Cerebellar nuclear complex (tissue), 1 donor: ENCODE measurements around the gene CDKN1B.
A peak's percentile ranks its signal among the peaks of the same experiment; 100 is the strongest.

ENCODE experiments used
- DNase-seq, 2 experiments: peaks; one replicate each; lab custom pipeline; 2025; lab: John Stamatoyannopoulos, UW

CDKN1B gene

DNA sequence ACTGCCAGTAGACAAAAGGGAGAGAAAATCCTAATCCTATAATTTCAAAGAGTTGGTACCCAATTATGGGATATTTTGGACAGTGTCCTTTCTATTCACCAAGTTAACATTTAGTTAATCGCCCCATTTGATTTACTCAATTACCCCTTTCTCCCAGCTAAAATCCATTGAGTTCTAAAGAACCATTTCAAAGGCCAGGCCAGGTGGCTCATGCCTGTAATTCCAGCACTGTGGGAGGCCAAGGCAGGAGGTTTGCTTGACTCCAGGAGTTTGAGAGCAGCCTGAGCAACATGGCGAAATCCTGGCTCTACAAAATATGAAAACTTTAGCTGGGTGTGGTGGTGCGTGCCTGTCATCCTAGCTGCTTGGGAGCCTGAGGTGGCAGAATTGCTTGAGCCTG is 15.7 kb upstream of the CDKN1B start:
- no peak for DNase-seq

DNA sequence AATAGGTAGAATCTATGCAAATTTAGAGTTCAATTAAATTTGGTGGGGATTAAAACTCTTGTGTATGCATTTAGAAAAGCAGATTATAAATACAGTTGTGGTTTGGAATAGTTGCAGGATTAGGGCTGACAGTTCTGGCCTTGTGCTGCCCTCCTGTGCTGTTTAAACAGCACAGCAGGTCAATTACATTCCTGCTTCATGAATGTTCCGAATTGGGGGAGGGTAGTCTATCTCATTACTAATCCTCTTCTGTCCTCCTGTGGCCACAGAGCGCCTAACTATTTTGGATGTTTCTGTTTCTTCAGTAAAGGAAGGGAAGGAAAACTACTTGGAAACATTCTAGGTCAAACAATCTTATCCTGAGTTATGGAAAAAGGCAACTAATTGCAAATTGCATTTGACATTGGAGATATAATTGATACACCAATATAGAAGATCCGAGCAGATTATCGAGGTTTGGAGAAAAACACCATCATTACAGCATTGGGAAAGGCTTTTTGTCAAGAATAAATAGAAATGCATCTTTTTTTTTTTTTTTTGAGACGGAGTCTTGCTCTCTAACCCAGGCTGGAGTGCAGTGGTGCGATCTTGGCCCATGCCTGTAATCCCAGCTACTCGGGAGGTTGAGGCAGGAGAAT is 12.5 kb upstream of the CDKN1B start:
- peak; percentile 57 to 85 for DNase-seq

DNA sequence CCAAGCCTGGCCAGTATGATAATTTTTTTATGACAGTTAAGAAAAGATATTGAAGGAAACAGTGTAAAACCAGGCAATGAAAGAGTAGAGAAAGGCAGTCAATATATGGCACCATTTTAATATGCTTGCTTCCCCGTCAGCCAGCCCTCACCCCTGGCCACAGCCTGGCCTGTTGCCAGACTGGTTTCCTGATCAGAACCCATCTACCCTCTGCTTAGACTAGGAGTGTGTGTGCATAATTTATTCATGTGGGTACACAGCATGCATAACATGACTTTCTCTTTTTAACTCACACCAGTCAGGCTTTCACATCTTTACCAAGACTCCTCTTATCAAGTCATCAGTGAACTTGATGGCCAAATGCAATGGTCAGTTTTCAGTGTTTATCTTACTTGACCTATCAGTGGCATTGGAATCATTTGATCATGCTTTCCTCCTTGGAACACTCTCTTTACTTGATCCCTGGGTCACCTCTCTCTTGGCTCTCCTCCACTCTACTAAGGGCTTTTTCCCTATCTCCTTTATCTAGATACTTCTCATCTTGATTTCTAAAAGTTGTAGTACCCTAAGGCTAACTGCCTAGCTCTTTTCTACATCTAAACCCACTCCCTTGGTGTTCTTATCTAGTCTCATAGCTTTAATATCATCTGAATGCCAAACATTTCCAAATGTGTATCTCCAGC is 11.2 kb upstream of the CDKN1B start:
- no peak for DNase-seq

DNA sequence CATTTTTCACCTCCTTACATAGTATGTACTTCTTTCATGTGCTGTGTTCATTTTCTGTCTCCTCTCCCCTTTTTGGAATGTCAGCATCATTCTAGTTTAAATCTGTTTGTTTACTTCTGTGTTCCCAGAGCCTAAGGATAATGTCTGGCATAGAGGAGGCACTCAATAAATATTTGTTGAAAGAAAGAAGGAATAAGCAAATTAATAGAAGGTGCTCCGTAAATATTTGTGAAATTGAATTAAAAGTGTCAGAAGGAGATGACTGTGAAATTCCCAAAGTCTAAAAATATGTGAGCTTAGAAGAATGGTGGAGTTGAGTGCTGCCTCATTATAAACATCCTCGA is 3.3 kb upstream of the CDKN1B start:
- peak in 1 of 2 experiments; percentile 41 for DNase-seq

DNA sequence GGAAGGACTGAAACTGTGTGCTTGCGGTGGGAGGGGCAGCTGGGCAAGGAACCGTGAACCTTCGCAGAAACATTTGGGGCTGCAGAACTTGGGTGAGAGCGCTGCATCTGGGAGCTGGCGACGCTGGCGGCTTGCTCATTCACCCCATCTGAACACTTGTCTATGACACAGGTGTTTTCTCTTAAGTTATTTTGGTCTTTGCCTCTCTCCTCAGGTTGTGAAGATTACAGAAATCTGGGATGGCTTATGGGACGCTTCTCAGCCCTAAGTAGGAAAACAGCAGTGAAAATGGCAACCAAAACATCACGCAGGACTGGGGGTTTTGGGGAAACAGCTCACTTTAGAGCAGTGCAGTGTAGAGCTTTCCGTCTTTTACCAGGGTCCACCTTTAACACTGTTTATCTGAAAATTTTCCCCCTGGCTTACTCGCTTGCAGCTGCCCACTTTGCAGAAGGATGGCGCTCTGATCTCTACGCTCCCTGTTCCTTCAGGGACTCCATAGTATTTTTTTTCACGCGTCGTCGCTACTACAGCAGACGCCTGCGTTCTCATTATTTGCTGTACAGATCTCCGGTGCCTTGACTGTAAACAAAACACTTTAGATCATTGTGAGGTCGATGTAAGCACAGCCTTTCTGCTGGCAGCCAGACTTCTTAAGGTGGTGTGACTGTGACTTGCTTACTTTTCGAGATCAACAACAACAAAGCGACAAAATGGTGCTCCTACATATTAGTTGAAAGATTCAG is 2.7 kb upstream of the CDKN1B start:
- no peak for DNase-seq

DNA sequence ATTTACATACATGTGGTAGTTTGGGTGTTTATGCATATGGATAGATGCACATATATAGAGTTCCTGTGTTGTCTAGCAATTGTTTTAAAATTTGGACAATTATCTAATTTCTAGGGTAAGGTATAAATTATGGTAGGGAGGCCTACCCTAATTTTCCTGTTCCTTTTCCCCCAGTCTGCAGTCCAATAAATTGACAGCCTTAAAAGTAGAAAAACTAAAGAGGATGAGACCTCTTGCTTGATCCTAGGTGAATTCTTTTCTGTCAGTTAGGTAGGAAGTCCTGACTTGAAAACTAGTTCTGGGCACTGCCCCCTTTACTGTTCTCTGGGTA is 2.1 kb upstream of the CDKN1B start:
- no peak for DNase-seq

DNA sequence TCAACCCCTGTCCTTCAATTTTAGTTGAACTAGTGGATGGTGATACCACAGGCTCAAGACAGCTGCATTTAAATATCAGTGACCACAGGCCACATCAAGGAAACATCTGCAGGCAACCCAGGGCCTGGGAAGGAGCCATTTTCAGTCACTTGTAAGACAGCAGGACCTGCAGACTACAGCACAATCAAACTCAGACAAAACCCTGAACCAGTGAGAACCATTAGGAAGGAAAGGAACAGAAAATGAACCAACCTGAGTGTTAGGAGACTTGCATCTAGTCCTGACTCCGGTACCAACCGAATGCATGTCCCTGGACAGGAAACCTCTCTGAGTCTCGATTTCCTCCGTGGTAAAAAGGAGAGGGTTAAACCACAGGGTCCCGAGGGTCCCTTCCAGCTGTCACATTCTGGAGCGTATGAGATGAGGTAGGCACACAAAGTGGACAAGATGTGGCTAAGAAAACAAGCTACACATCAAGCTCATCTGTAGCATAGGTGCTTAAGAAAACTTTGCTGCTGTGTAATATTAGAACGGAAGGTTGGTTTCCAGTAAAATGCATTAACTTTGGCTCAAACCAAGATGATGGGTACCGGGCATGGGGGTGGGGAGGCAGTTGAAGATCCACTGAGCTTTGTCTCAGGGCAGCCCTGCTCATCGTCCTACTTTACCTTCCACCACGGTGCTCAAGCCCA is 1.6 kb upstream of the CDKN1B start:
- DNase-seq, result no peak

DNA sequence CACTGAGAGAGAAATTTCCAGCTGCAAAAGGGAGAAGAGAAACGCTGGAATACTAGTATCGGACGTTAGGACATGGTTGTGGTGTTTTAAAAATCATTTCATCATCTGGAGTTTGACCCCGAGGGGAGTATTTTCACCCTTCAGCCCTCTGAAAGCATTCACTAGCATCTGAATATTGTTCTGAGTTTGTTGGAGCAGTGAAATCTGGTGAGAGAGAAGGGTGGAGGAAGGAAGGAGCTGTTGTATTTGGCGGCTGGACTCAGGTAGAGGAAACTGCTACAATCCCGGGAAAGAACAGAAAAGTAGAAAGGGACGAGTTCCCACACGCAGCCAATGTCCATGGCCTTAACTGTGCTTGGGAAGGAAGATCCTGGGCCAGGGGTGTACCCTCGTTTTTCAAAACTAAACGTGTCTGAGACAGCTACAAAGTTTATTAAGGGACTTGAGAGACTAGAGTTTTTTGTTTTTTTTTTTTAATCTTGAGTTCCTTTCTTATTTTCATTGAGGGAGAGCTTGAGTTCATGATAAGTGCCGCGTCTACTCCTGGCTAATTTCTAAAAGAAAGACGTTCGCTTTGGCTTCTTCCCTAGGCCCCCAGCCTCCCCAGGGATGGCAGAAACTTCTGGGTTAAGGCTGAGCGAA is 896 bp upstream of the CDKN1B start:
- DNase-seq, result no peak

DNA sequence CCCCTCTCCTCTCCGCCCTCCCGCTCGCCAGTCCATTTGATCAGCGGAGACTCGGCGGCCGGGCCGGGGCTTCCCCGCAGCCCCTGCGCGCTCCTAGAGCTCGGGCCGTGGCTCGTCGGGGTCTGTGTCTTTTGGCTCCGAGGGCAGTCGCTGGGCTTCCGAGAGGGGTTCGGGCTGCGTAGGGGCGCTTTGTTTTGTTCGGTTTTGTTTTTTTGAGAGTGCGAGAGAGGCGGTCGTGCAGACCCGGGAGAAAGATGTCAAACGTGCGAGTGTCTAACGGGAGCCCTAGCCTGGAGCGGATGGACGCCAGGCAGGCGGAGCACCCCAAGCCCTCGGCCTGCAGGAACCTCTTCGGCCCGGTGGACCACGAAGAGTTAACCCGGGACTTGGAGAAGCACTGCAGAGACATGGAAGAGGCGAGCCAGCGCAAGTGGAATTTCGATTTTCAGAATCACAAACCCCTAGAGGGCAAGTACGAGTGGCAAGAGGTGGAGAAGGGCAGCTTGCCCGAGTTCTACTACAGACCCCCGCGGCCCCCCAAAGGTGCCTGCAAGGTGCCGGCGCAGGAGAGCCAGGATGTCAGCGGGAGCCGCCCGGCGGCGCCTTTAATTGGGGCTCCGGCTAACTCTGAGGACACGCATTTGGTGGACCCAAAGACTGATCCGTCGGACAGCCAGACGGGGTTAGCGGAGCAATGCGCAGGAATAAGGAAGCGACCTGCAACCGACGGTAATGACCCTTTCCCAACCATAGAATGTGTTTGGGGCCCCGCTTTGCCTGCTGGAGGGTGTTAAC is 615 bp downstream of the CDKN1B start:
- no peak for DNase-seq

DNA sequence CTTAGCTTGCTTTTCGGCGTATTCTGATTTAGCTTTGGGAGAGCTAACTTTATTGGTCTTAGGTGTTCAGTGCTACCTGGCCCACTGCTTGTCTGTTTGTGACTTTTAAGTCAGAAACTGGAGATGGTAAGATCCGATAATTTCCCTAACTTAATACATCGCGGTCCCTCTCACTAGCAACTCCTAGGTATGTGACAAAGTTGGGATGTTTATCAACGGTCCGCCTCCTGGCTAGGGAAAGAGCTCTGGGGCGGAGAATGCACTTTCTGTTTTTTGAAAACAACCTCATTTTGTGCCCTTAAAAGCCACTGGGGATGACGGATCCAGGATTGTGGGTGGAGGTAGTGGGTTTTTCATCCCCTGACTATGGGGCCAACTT is 1.2 kb downstream of the CDKN1B start:
- DNase-seq, result no peak

DNA sequence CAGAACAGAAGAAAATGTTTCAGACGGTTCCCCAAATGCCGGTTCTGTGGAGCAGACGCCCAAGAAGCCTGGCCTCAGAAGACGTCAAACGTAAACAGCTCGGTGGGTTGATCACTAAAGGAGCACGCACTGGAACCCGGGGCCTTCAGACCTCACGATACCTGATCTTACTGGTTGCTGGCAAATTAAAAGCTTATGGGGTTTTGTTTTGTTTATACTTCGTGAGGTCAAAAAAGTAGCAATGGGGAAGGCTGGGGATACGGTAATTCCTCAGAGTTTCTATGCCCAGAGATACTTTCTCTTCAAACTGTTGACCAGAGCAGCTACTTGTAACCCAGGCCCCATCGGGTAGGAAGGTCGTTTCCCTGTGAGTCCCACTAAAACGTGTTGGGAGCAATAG is 1.7 kb downstream of the CDKN1B start:
- no peak for DNase-seq

DNA sequence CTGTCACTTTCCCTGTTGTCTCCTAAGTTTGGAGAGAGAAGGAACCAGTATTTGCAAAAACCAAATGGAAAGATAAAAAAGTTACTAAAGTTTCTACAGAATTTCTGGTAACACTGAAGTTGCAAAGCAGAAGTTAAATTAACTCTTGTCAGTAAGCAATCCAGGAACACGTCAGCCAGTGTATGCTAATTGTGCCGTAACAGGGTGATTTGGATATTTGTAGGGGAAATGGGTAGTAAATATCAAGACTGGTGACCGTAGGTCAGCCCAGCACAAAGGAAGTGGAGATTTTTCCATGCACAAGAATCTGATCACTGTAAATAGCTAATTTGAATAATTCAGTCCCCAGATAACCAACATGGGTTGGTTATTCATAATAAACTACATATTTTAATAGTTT is 2.3 kb downstream of the CDKN1B start:
- DNase-seq, result no peak

DNA sequence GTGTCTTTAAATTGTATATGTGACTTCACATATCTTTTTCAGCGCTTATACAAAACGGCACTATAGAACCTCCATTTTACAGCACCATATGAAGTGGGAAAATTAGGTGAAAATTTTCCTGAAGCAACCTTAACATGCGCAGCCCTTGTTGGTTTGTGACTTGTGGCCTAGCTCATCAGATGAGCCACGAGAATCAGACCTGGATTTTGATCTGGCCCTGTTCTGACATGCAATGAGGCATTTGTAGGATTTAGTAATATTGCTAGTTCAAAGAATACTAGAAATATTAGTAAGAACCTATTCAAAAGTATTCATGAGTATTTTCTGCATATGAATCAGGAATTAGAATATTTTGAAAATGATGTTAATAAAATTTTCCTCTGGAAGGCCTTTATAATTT is 2.9 kb downstream of the CDKN1B start:
- no peak for DNase-seq

DNA sequence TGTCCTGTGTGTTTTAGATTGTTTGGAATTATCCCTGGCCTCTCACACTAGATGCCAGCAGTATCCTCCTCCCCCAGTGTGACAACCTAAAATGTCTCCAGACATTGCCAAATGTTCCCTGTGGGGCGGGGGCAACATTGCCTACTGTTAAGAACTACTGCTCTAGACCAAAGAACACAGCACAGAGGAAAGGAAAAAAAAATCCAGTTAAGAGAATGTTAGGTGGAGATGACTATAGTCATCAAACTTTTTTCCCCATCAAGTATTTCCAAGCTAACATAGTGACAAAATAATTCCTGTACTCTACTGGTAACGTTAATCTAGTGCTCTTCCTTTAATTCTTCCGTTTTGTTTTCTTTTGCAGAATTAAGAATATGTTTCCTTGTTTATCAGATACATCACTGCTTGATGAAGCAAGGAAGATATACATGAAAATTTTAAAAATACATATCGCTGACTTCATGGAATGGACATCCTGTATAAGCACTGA is 3.5 kb downstream of the CDKN1B start:
- no peak for DNase-seq

DNA sequence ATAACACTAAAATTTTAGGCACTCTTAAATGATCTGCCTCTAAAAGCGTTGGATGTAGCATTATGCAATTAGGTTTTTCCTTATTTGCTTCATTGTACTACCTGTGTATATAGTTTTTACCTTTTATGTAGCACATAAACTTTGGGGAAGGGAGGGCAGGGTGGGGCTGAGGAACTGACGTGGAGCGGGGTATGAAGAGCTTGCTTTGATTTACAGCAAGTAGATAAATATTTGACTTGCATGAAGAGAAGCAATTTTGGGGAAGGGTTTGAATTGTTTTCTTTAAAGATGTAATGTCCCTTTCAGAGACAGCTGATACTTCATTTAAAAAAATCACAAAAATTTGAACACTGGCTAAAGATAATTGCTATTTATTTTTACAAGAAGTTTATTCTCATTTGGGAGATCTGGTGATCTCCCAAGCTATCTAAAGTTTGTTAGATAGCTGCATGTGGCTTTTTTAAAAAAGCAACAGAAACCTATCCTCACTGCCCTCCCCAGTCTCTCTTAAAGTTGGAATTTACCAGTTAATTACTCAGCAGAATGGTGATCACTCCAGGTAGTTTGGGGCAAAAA is 4.1 kb downstream of the CDKN1B start:
- DNase-seq, result no peak

DNA sequence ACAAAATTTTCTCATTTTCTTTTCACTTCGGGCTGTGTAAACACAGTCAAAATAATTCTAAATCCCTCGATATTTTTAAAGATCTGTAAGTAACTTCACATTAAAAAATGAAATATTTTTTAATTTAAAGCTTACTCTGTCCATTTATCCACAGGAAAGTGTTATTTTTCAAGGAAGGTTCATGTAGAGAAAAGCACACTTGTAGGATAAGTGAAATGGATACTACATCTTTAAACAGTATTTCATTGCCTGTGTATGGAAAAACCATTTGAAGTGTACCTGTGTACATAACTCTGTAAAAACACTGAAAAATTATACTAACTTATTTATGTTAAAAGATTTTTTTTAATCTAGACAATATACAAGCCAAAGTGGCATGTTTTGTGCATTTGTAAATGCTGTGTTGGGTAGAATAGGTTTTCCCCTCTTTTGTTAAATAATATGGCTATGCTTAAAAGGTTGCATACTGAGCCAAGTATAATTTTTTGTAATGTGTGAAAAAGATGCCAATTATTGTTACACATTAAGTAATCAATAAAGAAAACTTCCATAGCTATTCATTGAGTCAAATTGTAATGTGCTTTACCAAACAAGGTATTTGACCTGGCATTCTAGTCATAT is 4.8 kb downstream of the CDKN1B start:
- no peak for DNase-seq

DNA sequence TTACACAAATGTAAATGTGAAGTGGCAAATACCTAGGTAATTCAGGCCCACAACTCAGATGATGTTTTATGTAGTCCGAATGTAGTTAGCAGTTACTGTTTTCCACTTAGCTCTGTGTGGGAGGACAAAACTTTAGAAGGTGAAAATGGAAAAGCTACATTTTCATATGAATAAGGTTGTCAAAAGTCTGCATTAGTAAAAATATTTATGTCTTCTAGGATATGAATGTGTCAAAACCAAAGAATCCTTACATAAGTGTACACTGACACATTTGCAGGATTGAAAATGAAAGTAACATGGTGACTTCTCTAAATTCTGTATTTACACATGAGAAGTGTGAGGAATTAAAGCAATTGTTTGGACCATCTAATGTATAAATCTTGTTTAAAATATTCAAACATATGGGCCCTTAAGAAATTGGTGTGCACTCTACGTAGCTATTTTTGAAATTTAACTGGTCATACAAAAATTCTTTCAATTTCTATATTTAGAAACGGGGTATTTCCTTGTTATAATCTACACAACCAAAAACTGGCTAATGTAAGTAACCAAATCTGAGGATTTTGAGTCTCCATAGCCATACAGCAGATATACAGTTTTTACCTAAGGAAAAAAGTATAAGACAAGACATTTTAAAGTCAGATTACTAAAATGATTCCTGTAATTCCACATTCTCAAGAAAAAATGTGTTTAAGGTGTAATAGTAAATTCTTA is 5.4 kb downstream of the CDKN1B start:
- no peak for DNase-seq

DNA sequence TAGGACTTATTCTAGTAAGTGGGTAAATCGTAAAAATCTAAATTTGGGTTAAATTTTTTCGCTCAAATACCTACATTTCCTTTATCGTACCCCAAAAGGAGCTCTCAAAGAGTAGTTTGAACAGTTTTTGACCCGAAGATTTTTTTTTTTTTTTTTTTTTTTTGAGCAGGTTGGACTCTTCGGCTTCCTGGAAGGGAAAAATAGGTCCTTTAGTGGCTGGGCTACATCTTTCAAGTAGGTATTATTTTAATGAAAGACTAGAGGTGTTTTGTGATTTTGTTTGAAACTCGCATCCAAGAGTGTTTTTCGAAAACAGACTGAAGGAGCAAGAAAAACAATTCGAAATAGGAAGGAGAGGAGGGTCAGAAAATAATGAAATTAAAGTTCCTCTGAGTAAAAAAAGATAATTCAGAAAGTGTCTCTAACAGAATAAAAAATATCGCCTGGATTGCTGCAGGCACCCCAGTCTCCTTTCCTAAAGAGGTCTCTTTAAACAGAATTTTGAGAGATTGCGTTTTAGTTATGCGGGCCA is 6.0 kb downstream of the CDKN1B start:
- DNase-seq, result no peak

DNA sequence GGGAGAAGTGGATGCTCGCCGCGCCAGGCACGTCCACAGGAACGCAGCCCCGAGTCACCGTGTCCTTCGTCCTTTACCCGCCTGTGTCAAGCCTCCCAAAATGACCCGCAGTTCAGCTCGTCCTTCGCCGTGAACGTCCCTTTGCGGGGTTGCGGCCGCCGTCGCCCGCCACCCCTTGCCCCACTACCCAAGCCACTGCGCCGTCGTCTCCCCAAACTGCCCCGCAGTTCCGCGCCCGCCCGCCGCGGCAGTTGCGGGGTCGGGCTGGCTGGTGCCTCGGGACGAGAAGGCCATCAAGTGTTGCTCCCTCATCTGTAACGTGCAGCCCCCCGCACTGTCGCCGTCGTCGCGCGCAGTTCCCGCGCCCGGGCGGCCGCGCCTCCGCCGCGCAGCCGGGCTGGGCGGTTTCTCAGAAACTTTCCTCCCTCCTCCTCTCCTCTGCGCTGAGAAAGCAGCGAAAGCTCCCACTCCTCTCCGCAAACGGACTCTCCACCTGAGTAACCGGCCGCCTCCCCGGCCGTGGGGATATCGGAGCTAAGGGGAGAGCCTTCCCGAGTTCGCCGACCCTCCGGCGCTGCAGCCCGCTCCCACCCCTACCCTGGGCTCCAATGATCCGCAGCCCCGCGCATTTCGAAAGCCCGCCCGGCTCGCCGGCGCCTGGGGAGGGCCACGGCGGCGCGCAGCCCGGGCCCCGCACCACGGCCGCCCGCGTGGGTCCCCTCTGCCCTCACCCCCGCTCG is 6.7 kb downstream of the CDKN1B start:
- DNase-seq, result no peak
